Choroid plexus epithelial cell (primary cell): ENCODE data around the gene SMARCD3.

ENCODE experiments used
- DNase-seq: peaks from one replicate; pipeline ENCODE4 v3.0.0-alpha.2; 2010; ENCODE audit warnings: low read depth
- H3K4me3 ChIP-seq: 2 replicates; pipeline ENCODE4 v1.5.1; 2011; ENCODE audit warnings: low read depth, mild to moderate bottlenecking, control low read depth, low read length, moderate library complexity
- CTCF ChIP-seq: conservative IDR thresholded peaks from 2 replicates; pipeline ENCODE4 v1.5.1; 2011; ENCODE audit warnings: low read depth, mild to moderate bottlenecking, control low read depth, inconsistent platforms, low read length, moderate library complexity

Gene SMARCD3

DNA sequence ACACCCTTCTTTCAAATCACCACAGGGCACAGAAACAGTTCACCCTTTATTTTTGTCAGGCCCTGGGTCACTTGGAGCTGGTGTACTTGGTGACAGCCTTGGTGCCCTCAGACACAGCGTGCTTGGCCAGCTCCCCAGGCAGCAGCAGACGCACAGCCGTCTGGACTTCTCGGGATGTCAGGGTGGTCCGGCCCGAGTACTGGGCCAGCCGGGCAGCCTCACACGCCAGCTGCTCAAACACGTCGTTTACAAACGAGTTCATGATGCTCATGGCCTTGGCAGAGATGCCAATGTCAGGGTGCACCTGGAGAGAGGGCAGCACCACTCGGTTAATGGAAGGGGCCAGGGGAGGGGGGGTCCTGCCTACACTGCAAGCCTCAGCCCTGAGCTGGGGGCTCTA, 40.7 kb downstream of the SMARCD3 start:
- TF ChIP-seq CTCF = no peak
- DNase-seq = no peak

DNA sequence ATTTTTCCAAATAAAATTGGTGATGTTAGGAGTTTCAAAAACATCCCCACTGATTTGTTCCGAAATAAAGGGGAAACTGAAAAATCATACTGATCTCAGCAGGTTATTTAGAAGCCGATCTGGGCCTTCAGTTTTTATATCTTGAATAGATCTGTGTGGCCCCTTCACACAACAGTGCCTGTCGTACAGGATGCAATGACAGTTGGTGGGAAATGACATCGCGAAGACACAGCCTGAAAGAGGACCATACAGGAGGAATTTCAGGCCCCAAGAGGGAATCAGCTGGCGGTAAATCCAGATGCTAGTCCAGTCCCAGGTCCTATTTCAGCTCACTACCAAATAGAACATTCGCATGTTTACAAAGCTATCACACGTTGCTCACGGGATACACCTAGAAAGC, 41.2 kb downstream of the SMARCD3 start:
- no peak for DNase-seq
- no peak overlapping the region for H3K4me3 ChIP-seq
- no peak for TF ChIP-seq CTCF

More for the DNA sequence above, 40.7 kb downstream of the SMARCD3 start:
- no peak overlapping the region for H3K4me3 ChIP-seq

DNA sequence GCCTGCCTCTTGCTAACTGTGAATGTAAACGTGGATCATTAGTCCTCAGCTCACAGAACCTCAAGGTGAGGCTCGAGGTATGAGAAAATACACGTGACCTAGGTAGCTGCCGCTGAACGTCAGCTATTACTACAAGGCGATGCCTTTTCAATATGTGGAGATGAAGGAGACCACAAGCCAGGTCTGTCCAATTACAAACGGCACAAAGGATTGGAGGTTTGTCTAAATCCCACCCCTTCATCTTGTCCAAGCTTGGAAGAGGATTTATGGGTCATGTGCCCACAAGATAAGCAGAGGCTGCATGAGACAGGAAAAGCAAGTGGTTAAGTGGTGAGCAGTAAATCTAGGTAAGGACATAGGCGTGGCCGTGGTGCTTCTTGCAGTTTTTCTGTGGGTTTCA, 41.6 kb downstream of the SMARCD3 start:
- H3K4me3 ChIP-seq = no peak overlapping the region
- no peak for DNase-seq

GRCh38 chr7:151205730-151206129, 42.8 kb downstream of the SMARCD3 start:
- no peak overlapping the region for H3K4me3 ChIP-seq
- DNase-seq = no peak
- TF ChIP-seq CTCF = no peak

More for the DNA sequence above, 41.6 kb downstream of the SMARCD3 start:
- TF ChIP-seq CTCF = no peak

- DNase-seq = no peak
- no peak for TF ChIP-seq CTCF
- no peak overlapping the region for H3K4me3 ChIP-seq
These were observed 44.0 kb downstream of the SMARCD3 start for GRCh38 chr7:151204383-151205032.

- H3K4me3 ChIP-seq = no peak overlapping the region
- no peak for DNase-seq
- TF ChIP-seq CTCF = no peak
These were observed 45.7 kb downstream of the SMARCD3 start for GRCh38 chr7:151202836-151203235.

DNA sequence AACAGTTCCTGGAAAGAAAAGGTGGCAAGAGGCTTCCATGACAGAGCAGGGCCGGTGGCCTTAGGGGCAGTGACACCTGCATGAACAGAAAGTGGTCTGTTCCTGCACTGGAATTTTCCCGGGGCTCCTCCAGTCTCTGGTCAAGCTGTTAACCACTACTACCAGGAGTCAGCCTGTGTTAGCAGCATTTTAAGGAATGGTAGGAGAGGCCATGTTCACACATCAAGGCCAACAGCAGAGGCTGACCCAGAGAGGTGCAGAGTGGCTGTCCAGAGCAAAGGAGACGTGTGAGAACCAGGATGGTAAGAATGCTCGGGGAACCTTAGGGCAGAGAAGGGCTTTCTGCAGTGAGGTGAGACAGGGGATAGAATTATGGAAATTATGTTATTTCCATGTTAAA, 46.7 kb downstream of the SMARCD3 start:
- no peak for DNase-seq
- TF ChIP-seq CTCF = no peak
- no peak overlapping the region for H3K4me3 ChIP-seq
